Activated CD8-positive, alpha-beta memory T cell treated with anti-CD3 and anti-CD28 coated beads, Interleukin-2, amount 50 U/mL, for 4 hours (primary cell): ENCODE data around the gene EMILIN3.

Experiments used
- DNase-seq: peaks from one replicate; pipeline ENCODE4 v3.0.0-alpha.2; 2020

Gene EMILIN3

DNA sequence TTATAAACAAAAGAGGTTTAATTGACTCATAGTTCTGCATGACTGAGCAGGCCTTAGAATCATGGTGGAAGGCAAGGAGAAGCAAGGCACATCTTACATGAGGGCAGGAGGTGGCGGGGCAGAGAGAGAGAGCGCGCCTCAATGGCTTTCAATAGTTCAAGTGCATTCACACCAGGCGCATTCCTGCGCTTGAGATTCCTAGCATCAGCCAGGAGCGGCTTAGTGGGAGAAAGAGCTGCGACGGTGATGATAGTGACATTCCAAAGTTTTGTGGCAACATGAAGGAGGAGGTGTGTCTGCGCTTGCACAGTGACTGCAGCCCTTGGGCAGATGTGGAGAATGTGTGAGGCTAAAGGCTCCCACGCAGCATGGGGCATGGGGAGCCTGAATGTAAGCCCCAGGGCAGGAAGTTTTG, 25.0 kb upstream of the EMILIN3 start:
- DNase-seq, result no peak

- no peak for DNase-seq
These were observed 24.3 kb upstream of the EMILIN3 start for GRCh38 chr20:41390889-41391288.

- no peak for DNase-seq
These were observed 20.8 kb upstream of the EMILIN3 start for GRCh38 chr20:41387444-41387851.

DNA sequence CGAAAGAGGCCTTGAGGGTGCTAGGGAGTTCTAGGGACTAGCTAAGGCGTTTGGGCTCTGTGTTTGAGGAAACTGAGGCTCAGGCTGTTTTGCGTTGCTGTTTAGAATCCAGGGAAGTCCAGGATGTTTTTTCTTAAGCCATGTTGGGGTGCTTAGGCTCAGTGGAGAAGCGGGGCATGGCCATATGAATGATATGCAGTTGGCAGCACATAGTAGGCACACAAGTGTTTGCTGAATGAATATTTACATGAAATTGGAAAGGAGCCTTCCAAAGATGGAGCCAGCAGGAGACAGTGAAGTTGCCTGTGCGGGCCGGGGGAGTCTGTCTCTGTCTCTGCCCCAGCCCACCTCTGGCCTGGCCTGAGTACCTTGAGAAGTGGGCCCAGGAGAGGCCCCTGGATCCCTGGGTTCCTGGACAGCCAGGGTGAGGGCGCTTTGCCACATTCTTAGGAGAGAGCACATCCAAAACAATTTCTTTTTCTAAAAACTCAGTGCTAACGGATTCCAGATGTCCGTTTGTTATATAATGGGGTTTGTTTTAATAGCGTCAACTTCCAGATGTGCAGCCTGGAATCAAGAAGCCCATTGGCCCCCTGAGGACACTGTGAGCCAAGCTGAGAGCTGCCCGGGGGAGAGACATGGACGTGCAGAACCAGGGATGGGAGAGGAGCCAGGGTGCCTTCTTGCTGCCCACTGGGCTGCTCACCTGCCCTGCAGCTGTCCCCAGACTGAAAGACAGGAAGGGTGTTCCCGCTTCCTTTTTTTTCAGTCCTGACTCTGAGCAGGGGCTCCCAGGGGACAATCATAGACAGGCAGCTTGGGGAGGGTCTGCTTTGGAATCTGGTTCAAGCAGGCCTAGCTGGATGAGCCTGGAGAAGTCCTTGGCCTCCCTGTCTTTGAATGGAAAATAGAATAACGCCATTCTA, 20.1 kb upstream of the EMILIN3 start:
- no peak for DNase-seq

DNA sequence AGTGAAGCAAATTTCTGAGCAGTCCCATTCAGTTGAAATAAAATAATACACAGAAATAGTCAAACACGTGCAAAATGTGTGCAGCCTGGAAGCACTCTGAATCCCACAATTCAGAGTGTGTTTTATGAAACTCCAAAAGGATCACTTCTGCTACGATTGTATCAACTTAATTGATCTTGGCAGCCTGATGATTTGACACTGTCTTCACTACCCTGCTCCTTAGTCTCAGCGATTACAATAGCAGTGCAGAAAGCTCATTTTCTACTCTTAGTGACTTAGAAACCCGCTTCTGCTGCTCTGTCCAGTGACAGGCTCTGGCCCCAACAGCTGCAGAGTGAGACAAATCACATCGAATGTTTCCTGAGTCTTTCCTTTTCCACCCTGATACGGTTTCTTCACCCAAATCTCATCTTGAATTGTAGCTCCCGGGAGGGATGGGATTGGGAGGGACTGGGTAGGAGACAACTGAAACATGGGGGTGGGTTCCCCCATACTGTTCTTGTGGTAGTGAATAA, 16.2 kb upstream of the EMILIN3 start:
- DNase-seq, result no peak

DNA sequence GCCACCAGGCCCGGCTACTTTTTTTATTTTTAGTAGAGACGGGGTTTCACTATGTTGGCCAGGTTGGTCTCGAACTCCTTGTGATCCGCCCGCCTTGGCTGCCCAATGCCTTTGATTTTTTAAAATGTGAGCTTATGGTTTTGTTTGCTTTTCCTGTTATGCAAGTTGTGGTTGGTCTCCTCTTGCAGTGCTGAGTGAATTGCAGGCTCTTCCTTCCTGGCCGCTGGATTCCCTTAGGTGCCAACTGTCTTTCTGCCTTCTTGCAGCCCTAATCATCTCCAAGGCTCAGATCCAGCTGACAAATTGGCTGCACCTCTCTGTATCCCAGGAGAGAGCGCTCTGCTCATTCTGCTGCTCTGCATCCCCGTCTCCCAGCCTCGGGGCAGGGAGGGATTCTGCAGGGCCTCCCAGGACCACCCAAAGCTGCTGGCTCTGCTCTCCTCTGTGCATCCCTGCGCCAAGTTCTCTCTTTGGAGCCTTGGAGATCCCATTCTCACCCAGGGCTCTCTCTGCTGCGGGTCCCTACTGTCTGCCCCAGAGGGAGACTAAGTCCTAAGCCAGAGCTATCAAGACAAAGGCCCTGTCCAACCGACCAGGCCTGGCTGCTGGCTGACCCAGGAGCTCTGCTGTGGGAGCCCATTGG, 14.1 kb upstream of the EMILIN3 start:
- no peak for DNase-seq

DNA sequence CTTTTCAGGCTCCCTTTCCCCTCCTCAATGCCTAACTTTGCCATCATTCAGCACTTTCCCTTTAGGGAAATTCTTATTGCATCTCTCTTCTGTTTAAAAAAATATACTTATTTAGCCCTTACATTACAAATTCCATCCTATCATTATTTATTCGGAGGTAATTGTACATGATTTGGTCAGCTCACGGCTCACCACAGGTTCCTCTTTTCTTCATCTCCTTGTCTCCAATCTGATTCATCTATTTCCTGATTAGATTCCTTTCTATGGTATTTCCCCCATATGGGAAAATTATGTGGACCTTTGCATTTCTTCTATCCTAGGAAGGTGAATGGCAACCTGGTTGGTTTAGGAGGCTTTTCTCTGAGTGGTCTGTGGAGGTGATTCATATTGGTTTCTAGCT, 12.9 kb upstream of the EMILIN3 start:
- DNase-seq, result no peak

DNA sequence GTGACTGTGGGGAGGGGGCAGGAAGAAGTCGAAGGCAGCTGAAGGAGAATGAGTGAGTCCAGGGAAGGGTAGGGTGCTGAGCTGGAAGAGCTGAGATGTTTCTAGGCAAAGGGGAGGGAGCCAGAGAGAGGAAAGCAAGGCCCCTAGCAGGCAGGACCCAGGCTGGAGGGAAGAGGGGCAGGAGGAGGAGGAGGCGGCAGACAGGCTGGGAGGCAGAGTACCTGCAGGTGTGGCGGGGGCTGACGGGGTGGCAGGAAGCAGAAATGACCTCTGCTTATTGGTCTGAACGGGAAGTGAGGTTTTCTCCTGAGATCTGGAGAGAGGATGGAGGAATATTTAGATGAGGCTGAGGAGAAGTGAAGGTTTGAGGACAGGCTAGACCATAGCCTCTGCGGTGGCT, 10.7 kb upstream of the EMILIN3 start:
- DNase-seq, result no peak

GRCh38 chr20:41376349-41376748, 9.7 kb upstream of the EMILIN3 start:
- no peak for DNase-seq

GRCh38 chr20:41375846-41376245, 9.2 kb upstream of the EMILIN3 start:
- DNase-seq, result no peak

- no peak for DNase-seq
These were observed 7.6 kb upstream of the EMILIN3 start for GRCh38 chr20:41373931-41374920.

DNA sequence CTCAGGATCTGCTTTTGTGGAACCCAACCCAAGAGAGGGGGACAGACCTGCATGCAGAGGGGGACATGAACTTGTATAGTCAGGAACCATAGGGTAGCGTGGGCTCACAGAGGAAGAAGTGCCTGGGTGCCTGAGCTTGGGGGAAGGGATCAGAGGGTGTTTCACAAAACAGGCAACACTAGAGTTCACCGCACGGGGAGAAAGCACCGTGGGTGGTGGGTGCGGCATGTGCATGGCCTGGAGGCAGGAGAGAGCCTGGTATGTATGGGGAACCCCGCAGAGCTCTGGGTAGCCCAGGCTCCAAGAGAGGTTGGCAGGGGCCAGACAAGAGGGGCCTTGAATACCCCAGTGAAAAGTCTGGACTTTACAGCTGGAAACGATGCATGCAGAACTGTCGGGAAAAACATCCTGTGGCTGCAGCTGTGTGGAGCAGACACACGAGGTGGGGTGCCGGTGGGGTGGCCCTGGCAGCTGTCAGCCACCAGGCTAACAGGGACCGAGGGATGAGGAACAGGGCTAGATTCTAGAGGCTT, 6.7 kb upstream of the EMILIN3 start:
- no peak for DNase-seq

DNA sequence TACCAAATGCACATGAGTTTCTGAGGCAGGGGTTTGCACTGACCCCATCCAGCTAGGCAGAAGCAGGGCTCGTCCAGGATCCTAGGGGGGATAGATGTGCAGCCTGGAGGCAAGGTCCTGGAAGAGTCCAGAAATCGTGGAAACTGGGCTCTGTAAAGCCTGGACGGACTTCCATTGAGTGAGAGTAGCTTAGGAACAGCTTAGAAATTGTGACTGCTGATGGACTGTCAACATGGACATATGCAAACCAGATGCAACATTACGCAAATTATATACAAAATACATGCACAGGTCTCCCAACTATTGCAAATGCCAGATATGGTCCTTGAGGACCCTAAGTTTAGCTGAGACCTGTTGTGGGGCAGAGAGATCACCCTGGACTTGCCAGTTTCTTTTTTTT, 4.8 kb upstream of the EMILIN3 start:
- DNase-seq, result no peak

DNA sequence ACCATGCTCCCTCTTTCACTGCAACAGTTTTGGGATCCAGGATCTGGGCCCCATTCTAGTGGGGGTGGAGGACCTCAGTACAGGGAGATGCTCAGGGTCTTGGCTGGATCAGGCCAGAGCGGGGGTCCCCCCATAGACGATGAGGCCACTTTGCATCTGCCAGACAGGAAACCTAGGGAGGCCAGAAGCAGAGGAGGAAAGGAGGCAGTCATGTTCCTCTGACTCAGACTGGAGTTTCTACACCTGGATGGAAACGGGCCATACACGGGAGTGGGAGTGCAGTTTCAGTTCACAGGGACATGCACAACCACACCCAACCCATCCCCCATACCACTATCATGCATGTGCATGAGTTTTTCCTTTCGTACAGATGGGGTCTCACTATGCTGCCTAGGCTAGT, 3.6 kb upstream of the EMILIN3 start:
- DNase-seq, result no peak

DNA sequence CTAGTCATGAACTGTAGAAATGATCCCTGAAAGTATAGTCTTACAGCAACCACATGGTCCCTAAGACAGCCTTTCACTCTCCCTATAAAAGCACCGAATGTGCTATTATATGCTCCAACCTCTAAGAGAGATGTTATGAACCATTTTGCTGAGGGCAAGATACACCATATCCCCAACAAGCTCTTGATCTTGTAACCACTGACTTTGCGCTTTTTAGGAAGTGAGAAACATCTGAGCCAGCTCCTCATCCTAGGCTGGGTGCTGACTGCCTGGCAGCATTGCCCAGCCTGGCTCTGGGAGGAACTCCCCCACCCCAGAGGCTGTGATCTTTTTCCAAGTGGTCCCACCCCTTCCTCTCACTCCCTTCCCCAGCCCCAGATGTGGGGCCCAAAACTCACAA, 3.1 kb upstream of the EMILIN3 start:
- no peak for DNase-seq

- no peak for DNase-seq
These were observed 1.3 kb upstream of the EMILIN3 start for GRCh38 chr20:41367956-41368355.

DNA sequence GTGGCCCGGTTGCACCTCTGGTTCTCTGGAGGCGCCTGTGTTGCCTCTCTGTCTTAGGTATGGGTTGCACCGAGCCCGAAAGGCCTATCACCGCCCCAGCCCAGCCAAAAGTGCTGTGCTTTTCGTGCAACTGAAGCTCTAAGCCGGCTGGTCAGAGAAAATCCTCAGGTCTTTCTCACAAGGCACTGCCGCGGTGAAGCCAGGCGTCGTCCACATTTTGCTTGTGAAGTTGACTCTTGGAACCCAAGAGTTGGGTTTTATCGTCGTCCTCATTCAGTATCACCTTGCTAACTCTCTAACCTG, 726 bp upstream of the EMILIN3 start:
- no peak for DNase-seq

- no peak for DNase-seq
These were observed 657 bp downstream of the EMILIN3 start for GRCh38 chr20:41365777-41366545.

DNA sequence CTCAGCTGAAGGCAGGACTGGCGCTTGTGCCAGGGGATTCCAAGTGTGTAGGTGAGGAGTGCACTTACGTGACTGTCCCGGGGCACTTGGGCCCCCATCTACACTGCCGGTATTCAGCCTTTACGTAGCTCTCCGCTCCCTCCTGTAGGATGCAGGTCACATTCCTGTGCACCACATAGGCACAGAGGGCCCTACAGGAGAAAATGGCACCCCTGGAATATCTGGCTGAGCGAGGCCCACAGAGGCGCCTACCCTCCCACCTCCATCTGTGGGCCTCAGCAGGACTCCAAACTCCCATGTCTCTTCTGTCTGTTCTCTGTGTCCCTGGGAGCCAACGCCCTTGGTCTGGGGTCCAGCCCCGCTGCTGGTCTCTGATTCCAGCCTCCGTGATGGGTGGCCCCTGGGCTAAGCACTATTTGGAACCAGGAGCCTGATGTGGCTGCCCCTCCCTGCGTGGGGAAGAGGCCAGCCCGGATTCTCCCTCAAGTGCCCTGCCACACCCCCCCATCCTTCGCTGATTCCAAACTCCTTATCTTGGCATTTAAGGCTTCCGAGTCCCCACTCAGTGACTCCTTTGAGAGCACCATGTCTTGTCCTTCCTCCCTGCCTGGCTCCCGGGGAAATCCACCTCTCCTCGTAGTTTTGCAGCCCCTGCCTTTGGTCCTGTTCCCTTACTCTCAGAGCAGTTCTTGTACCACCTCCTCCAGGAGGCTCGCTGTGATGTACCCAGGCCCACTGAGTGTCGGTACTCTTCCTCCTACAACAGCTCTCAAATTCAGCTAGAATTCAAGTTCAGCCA, 1.5 kb downstream of the EMILIN3 start:
- DNase-seq, result no peak

- DNase-seq, result no peak
These were observed 2.3 kb downstream of the EMILIN3 start for GRCh38 chr20:41364236-41364855.

GRCh38 chr20:41363601-41364000, 3.0 kb downstream of the EMILIN3 start:
- DNase-seq, result no peak
